DND-41 (cell line): ENCODE data around the gene PTDSS2.
A peak's percentile ranks its signal among the peaks of the same experiment; 100 is the strongest.
"Not testable (repeated sequence)": the region's sequence is repeated elsewhere in the genome, so short reads cannot be mapped to it uniquely, and the experiment has no call there.

Source experiments
- ATAC-seq: fragments of 200-7000 bp; cut with Tn5 transposase; 3 replicates; pipeline ENCODE4 v1.9.1; 2021; ENCODE audit warnings: low read depth; ENCODE audit not compliant: insufficient read depth
- DNase-seq: peaks from one replicate; pipeline ENCODE4 v3.0.0-alpha.2; 2020
- H2AFZ ChIP-seq: 2 replicates; pipeline ENCODE4 v1.6.0; 2012; ENCODE audit warnings: low read depth, low read length
- H3K27ac ChIP-seq: 2 replicates; pipeline ENCODE4 v1.5.1; 2012; ENCODE audit warnings: low read length, inconsistent platforms
- H3K27me3 ChIP-seq: fragments of 200-600 bp; sonication (generic); 2 replicates; pipeline ENCODE4 v1.6.0; 2012; ENCODE audit warnings: low read length, mild to moderate bottlenecking, inconsistent platforms; ENCODE audit not compliant: insufficient read depth, poor library complexity
- H3K36me3 ChIP-seq: 2 replicates; pipeline ENCODE4 v1.5.1; 2012; ENCODE audit warnings: low read length, inconsistent platforms; ENCODE audit not compliant: insufficient read depth
- H3K4me1 ChIP-seq: 2 replicates; pipeline ENCODE4 v1.5.1; 2012; ENCODE audit warnings: mild to moderate bottlenecking, low read length; ENCODE audit not compliant: insufficient read depth
- H3K4me2 ChIP-seq: 2 replicates; pipeline ENCODE4 v1.6.0; 2012; ENCODE audit warnings: mild to moderate bottlenecking, moderate library complexity, low read length, inconsistent platforms; ENCODE audit not compliant: insufficient read depth
- H3K4me3 ChIP-seq, 2 experiments: fragments of 200-600 bp in 1 of 2; shearing (Covaris generic) in 1 of 2; 2 replicates each; pipeline ENCODE4 v1.5.1; 2012 to 2016; ENCODE audit warnings: inconsistent platforms in 2 of 2, low read length in 2 of 2, mild to moderate bottlenecking in 2 of 2, low read depth in 1 of 2, moderate library complexity in 1 of 2
- H3K79me2 ChIP-seq: 2 replicates; pipeline ENCODE4 v1.6.0; 2012; ENCODE audit warnings: low read length, inconsistent platforms; ENCODE audit not compliant: insufficient read depth
- H3K9ac ChIP-seq: 2 replicates; pipeline ENCODE4 v1.6.0; 2012; ENCODE audit warnings: low read depth, mild to moderate bottlenecking, inconsistent platforms, low read length, moderate library complexity
- H3K9me3 ChIP-seq: 2 replicates; pipeline ENCODE4 v1.5.1; 2012; ENCODE audit warnings: low read length, moderate library complexity, mild to moderate bottlenecking, inconsistent platforms; ENCODE audit not compliant: insufficient read depth, severe bottlenecking
- H4K20me1 ChIP-seq: 2 replicates; pipeline ENCODE4 v1.6.0; 2012; ENCODE audit warnings: low read length; ENCODE audit not compliant: insufficient read depth
- CTCF ChIP-seq: IDR thresholded peaks from 2 replicates; pipeline ENCODE4 v1.5.1; 2012; ENCODE audit warnings: borderline replicate concordance, low read length, moderate library complexity, mild to moderate bottlenecking; ENCODE audit not compliant: poor library complexity, severe bottlenecking; ENCODE audit errors: extremely low read depth
- EZH2 ChIP-seq: IDR thresholded peaks from 3 replicates; pipeline ENCODE4 v1.6.1; 2012; ENCODE audit warnings: borderline replicate concordance, low read depth, mild to moderate bottlenecking, moderate library complexity, low read length, inconsistent platforms; ENCODE audit not compliant: severe bottlenecking

PTDSS2 gene

GRCh38 chr11:449889-450808 is at the start of gene PTDSS2:
Gene PTDSS2, plus strand, starts transcription at chr11:450279. Its CDS starts 177 bp downstream, at chr11:450456.
- peak within 1 kb of the TSS; percentile 90 for H2AFZ ChIP-seq

GRCh38 chr11:401196-401595 is 48.9 kb upstream of the PTDSS2 start:
- H3K79me2 ChIP-seq, H3K4me3 ChIP-seq, H2AFZ ChIP-seq, H3K9ac ChIP-seq, H3K9me3 ChIP-seq, H3K36me3 ChIP-seq, H3K27ac ChIP-seq, ATAC-seq, DNase-seq, H3K4me1 ChIP-seq, H3K4me2 ChIP-seq: not testable (repeated sequence)
- peaks cover 15% of the 10 kb centered on the region for H3K27me3 ChIP-seq
- H4K20me1 ChIP-seq, result peaks cover 15% of the 10 kb centered on the region; the same call in 1 of the 2 replicates

More at GRCh38 chr11:449889-450808, at the start of gene PTDSS2:
- Histone ChIP-seq H3K4me2 (peak within 1 kb of the TSS; percentile 91), H3K79me2 (peaks cover 65% of the 10 kb centered on the region), H3K27me3 (no peaks in the 10 kb centered on the region), H3K9me3 (no peaks in the 10 kb centered on the region), H3K36me3 (peaks cover 34% of the 10 kb centered on the region), H4K20me1 (peaks cover 39% of the 10 kb centered on the region), H3K4me3 (peak within 1 kb of the TSS; percentile 72 to 80; a peak in 3 of 4 replicates), H3K9ac (peak within 1 kb of the TSS; percentile 85), H3K4me1 (peaks cover 54% of the 10 kb centered on the region), H3K27ac (peak within 1 kb of the TSS; percentile 91)
- DNase-seq (peak; percentile 95), ATAC-seq (peak; percentile 84)
- no peak for TF ChIP-seq CTCF
- no peak for TF ChIP-seq EZH2

GRCh38 chr11:403021-403760 is 46.9 kb upstream of the PTDSS2 start:
- TF ChIP-seq CTCF (no peak), EZH2 (no peak)
- H3K27me3 ChIP-seq, result no peaks in the 10 kb centered on the region

More at GRCh38 chr11:403021-403760, 46.9 kb upstream of the PTDSS2 start:
- Histone ChIP-seq H3K9me3 (no peaks in the 10 kb centered on the region), H2AFZ (no peak overlapping the region), H3K27ac (no peak overlapping the region), H3K36me3 (no peaks in the 10 kb centered on the region), H3K4me2 (no peak overlapping the region), H3K4me1 (peaks cover 19% of the 10 kb centered on the region), H3K9ac (no peak overlapping the region), H4K20me1 (peaks cover 6% of the 10 kb centered on the region; the same call in 1 of the 2 replicates), H3K4me3 (no peak overlapping the region), H3K79me2 (no peaks in the 10 kb centered on the region)
- ATAC-seq (no peak), DNase-seq (no peak)
